MM.1S (cell line): ENCODE measurements around the gene TTK.

Source experiments
- DNase-seq: peaks from one replicate; pipeline ENCODE4 v3.0.0-alpha.2; 2015
- H2AFZ ChIP-seq: fragments of 300-600 bp; sonication (generic); 2 replicates; pipeline ENCODE4 v1.6.0; 2016; ENCODE audit warnings: antibody characterized with exemption, low read length
- H3F3A ChIP-seq: fragments of 300-600 bp; sonication (generic); 2 replicates; pipeline ENCODE4 v1.6.1; 2016; ENCODE audit warnings: mild to moderate bottlenecking, antibody characterized with exemption, low read length, moderate library complexity, mixed read lengths; ENCODE audit not compliant: insufficient read depth
- H3K27ac ChIP-seq: fragments of 300-600 bp; sonication (generic); 2 replicates; pipeline ENCODE4 v1.5.1; 2016; ENCODE audit warnings: mild to moderate bottlenecking, low read length
- H3K27me3 ChIP-seq: fragments of 300-600 bp; sonication (generic); replicated peaks from 2 replicates; pipeline ENCODE4 v1.6.0; 2016; ENCODE audit warnings: low read length; ENCODE audit not compliant: insufficient read depth
- H3K36me3 ChIP-seq: fragments of 300-600 bp; sonication (generic); replicated peaks from 2 replicates; pipeline ENCODE4 v1.6.1; 2016; ENCODE audit warnings: mild to moderate bottlenecking, low read length, mixed read lengths; ENCODE audit not compliant: insufficient read depth
- H3K4me1 ChIP-seq: fragments of 300-600 bp; sonication (generic); 2 replicates; pipeline ENCODE4 v1.6.1; 2016; ENCODE audit warnings: low read length, mixed read lengths
- H3K4me2 ChIP-seq: fragments of 300-600 bp; sonication (generic); 2 replicates; pipeline ENCODE4 v1.6.0; 2016; ENCODE audit warnings: low read depth, low read length
- H3K4me3 ChIP-seq: fragments of 300-600 bp; sonication (generic); 2 replicates; pipeline ENCODE4 v1.5.1; 2016; ENCODE audit warnings: low read length, mixed read lengths
- H3K79me2 ChIP-seq: fragments of 300-600 bp; sonication (generic); 2 replicates; pipeline ENCODE4 v1.6.1; 2016; ENCODE audit warnings: mixed run types, low read length, mixed read lengths
- H3K9ac ChIP-seq: fragments of 300-600 bp; sonication (generic); 2 replicates; pipeline ENCODE4 v1.6.1; 2016; ENCODE audit warnings: low read length, mixed read lengths
- H3K9me2 ChIP-seq: fragments of 300-600 bp; sonication (generic); replicated peaks from 2 replicates; pipeline ENCODE4 v1.6.1; 2016; ENCODE audit warnings: mild to moderate bottlenecking, low read length, mixed read lengths; ENCODE audit not compliant: insufficient read depth
- H3K9me3 ChIP-seq: fragments of 300-600 bp; sonication (generic); replicated peaks from 2 replicates; pipeline ENCODE4 v1.6.1; 2016; ENCODE audit warnings: mild to moderate bottlenecking, low read length, mixed read lengths; ENCODE audit not compliant: insufficient read depth
- H4K20me1 ChIP-seq: fragments of 300-600 bp; sonication (generic); 2 replicates; pipeline ENCODE4 v1.6.1; 2016; ENCODE audit warnings: mild to moderate bottlenecking, low read length, moderate library complexity, mixed read lengths; ENCODE audit not compliant: insufficient read depth
- CTCF ChIP-seq: fragments of 300-600 bp; sonication (generic); IDR thresholded peaks from 2 replicates; pipeline ENCODE4 v1.5.1; 2016; ENCODE audit warnings: antibody characterized with exemption, low read length, mixed read lengths
- EZH2 ChIP-seq: fragments of 300-600 bp; sonication (generic); optimal IDR thresholded peaks from 2 replicates; pipeline ENCODE3; 2017; ENCODE audit warnings: low read depth, mild to moderate bottlenecking, antibody characterized with exemption, low read length, mixed read lengths
- EZH2phosphoT487 ChIP-seq: fragments of 300-600 bp; sonication (generic); IDR thresholded peaks from 2 replicates; pipeline ENCODE4 v1.6.1; 2018; ENCODE audit warnings: antibody characterized with exemption, low read length

TTK gene

DNA sequence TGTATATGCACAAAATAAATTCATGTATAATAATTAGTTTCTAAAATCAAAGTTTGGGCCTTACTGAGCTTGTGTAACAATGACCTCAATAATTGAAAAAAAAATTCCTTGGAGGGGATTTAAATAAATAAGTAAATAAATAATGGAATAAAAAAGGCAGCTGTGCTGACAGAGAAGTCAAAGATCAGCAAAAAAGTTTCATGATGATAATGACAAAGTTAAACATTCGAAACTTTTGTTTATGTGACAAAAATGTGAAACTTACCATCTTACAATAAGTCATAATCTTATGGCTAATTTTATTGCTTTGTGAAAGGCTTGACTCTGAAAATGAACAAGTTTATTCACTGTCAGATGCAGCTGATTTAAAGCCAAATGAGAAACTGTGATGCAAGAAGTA lies 3.1 kb upstream of the TTK start:
- no peak overlapping the region for H3K9ac ChIP-seq
- H3F3A ChIP-seq, result no peaks in the 10 kb centered on the region
- H3K27ac ChIP-seq, result no peak overlapping the region
- no peaks in the 10 kb centered on the region for H3K9me2 ChIP-seq
- H3K36me3 ChIP-seq, result no peaks in the 10 kb centered on the region
- H3K4me1 ChIP-seq, result peaks cover 11% of the 10 kb centered on the region
- peaks cover 17% of the 10 kb centered on the region for H3K79me2 ChIP-seq
- H3K4me3 ChIP-seq, result no peak overlapping the region
- DNase-seq, result no peak
- H2AFZ ChIP-seq, result no peak overlapping the region
- H3K27me3 ChIP-seq, result no peaks in the 10 kb centered on the region
- no peaks in the 10 kb centered on the region for H3K9me3 ChIP-seq
- no peak for TF ChIP-seq EZH2
- no peak for TF ChIP-seq CTCF
- no peak for TF ChIP-seq EZH2phosphoT487
- no peaks in the 10 kb centered on the region for H4K20me1 ChIP-seq
- H3K4me2 ChIP-seq, result no peak overlapping the region

DNA sequence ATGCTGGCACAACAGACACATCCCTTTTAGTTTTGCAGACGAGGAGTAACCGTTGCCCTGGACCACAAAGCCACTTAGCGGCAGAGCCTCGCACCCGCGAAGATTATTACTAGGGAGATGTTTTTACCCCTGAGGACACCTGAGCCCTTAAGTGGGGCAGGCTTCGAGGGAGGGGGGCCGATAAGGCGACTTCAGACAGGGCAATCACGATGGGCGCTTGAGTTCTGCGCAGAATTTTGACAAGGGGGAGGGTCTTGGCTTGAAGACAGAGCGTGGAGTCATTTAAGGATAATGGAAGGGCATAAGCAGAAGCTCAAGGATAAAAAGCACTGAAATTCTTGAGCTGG lies 650 bp upstream of the TTK start:
- H3K9me2 ChIP-seq, result no peaks in the 10 kb centered on the region
- no peak for DNase-seq
- H3K27ac ChIP-seq, result peak overlapping the region; percentile 50; the same call in 1 of the 2 replicates
- peak overlapping the region; percentile 72 for H3K4me2 ChIP-seq
- 0 out of 2 replicates have a peak, but pooled peaks cover 5% of the 10 kb centered on the region for H3K36me3 ChIP-seq
- no peaks in the 10 kb centered on the region for H3K27me3 ChIP-seq
- H3K9ac ChIP-seq, result peak overlapping the region; percentile 56; the same call in 1 of the 2 replicates
- H4K20me1 ChIP-seq, result no peaks in the 10 kb centered on the region
- no peaks in the 10 kb centered on the region for H3K9me3 ChIP-seq
- TF ChIP-seq EZH2 (no peak), EZH2phosphoT487 (no peak)
- peak overlapping the region; percentile 89 for H3K4me3 ChIP-seq
- peaks cover 29% of the 10 kb centered on the region for H3K79me2 ChIP-seq
- H3K4me1 ChIP-seq, result peaks cover 11% of the 10 kb centered on the region
- no peaks in the 10 kb centered on the region for H3F3A ChIP-seq
- H2AFZ ChIP-seq, result peak overlapping the region; percentile 86

- no peaks in the 10 kb centered on the region for H3K9me2 ChIP-seq
- peaks cover 11% of the 10 kb centered on the region for H3K4me1 ChIP-seq
- peak overlapping the region; percentile 49; the same call in 1 of the 2 replicates for H3K9ac ChIP-seq
- H3K4me3 ChIP-seq, result peak overlapping the region; percentile 89
- no peaks in the 10 kb centered on the region for H3K9me3 ChIP-seq
- H3K4me2 ChIP-seq, result peak overlapping the region; percentile 87
- H2AFZ ChIP-seq, result no peak overlapping the region
- peaks cover 32% of the 10 kb centered on the region for H3K79me2 ChIP-seq
- 0 out of 2 replicates have a peak, but pooled peaks cover 5% of the 10 kb centered on the region for H3K36me3 ChIP-seq
- DNase-seq, result no peak
- no peaks in the 10 kb centered on the region for H3F3A ChIP-seq
- TF ChIP-seq EZH2, result no peak
- TF ChIP-seq CTCF, result no peak
- no peak for TF ChIP-seq EZH2phosphoT487
- no peaks in the 10 kb centered on the region for H4K20me1 ChIP-seq
- H3K27me3 ChIP-seq, result no peaks in the 10 kb centered on the region
- H3K27ac ChIP-seq, result peak overlapping the region; percentile 50; the same call in 1 of the 2 replicates
Measured at GRCh38 chr6:80005406-80005805, 957 bp downstream of the TTK start.

DNA sequence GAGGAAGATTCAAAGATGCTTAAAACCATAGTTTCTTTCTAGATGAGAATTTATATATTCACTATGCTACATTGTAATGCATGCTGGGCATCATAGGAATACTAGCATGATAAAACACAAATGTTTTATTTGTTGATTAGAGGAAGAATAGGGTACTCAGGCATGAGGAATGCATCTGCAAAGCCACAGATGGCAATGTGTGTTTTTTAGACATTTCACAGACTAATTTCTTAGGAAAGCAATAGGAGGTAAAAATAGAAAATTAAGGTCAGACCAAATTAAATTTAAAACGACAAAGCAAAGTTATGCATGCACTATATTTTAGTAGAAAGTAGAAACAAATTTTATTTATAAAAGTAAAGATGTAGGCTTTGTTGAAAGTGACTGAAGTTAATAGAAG lies 2.1 kb downstream of the TTK start:
- Histone ChIP-seq H3K9me2 (no peaks in the 10 kb centered on the region), H4K20me1 (no peaks in the 10 kb centered on the region), H3K79me2 (peaks cover 32% of the 10 kb centered on the region), H3K9ac (no peak overlapping the region), H3K36me3 (peaks cover 5% of the 10 kb centered on the region; the same call in 1 of the 2 replicates), H3K27me3 (no peaks in the 10 kb centered on the region), H3K4me2 (no peak overlapping the region), H3F3A (no peaks in the 10 kb centered on the region), H3K9me3 (no peaks in the 10 kb centered on the region), H3K4me1 (peaks cover 11% of the 10 kb centered on the region), H3K4me3 (no peak overlapping the region), H3K27ac (no peak overlapping the region), H2AFZ (no peak overlapping the region)
- TF ChIP-seq EZH2 (no peak), EZH2phosphoT487 (no peak), CTCF (no peak)
- no peak for DNase-seq
